Panc1 (cell line): ENCODE data around the gene SLC25A52. TPM values are rescaled to one million over a fixed set of nuclear protein-coding genes. Genes with fewer than 3 reads are reported as not detected.

ENCODE experiments used
- ATAC-seq: fragments of 200-7000 bp; cut with Tn5 transposase; 2 replicates; pipeline ENCODE4 v1.9.1; 2020; ENCODE audit warnings: mild to moderate bottlenecking, moderate library complexity
- BruUV-seq: library from RNA; stranded (reverse); fragments of 400-500 nt; replicated peaks from 2 replicates; lab custom pipeline; 2021; lab: Mats Ljungman, UMichigan
- CTCF ChIA-PET: fragments of 300-600 bp; sonication (Branson Sonifier 250); formaldehyde crosslinking; loops from one replicate; lab custom pipeline; 2022; ENCODE audit warnings: antibody characterized with exemption; lab: Charles Lee
- POLR2A ChIA-PET: fragments of 300-600 bp; sonication (Branson Sonifier 250); formaldehyde crosslinking; loops from one replicate; lab custom pipeline; 2022; ENCODE audit warnings: antibody characterized with exemption; lab: Charles Lee
- DNase-seq: peaks from one replicate; pipeline ENCODE4 v3.0.0-alpha.2; 2010; ENCODE audit warnings: low read depth, low spot score
- H3K27ac ChIP-seq: 2 replicates; pipeline ENCODE4 v1.5.1; 2011; ENCODE audit warnings: mild to moderate bottlenecking, low read length, inconsistent platforms
- H3K27me3 ChIP-seq: fragments of 200-500 bp; sonication (Bioruptor generic); 2 replicates; pipeline ENCODE4 v1.6.0; 2014; ENCODE audit warnings: low read length, inconsistent platforms; ENCODE audit not compliant: control insufficient read depth, insufficient read depth
- H3K36me3 ChIP-seq: fragments of 200-500 bp; sonication (Bioruptor generic); 2 replicates; pipeline ENCODE4 v1.5.1; 2014; ENCODE audit warnings: inconsistent platforms, mild to moderate bottlenecking, low read length, moderate library complexity; ENCODE audit not compliant: control insufficient read depth, insufficient read depth
- H3K4me1 ChIP-seq: 2 replicates; pipeline ENCODE4 v1.5.1; 2011; ENCODE audit warnings: inconsistent platforms, mild to moderate bottlenecking, low read length, moderate library complexity; ENCODE audit not compliant: control insufficient read depth, insufficient read depth
- H3K4me3 ChIP-seq, 2 experiments: 2 replicates each; pipeline ENCODE4 v1.5.1; 2011 to 2012; ENCODE audit warnings: low read depth in 2 of 2, low read length in 2 of 2, mild to moderate bottlenecking in 2 of 2, inconsistent platforms in 1 of 2, moderate library complexity in 1 of 2
- H3K9me3 ChIP-seq: fragments of 200-500 bp; sonication (Bioruptor generic); 2 replicates; pipeline ENCODE4 v1.5.1; 2014; ENCODE audit warnings: low read depth, mild to moderate bottlenecking, inconsistent platforms, low read length, moderate library complexity; ENCODE audit not compliant: control insufficient read depth, insufficient read depth
- POLR2AphosphoS5 ChIP-seq: IDR thresholded peaks from 2 replicates; pipeline ENCODE4 v1.6.1; 2012; ENCODE audit warnings: mild to moderate bottlenecking, low read depth, low read length, moderate library complexity
- SIN3A ChIP-seq: IDR thresholded peaks from 2 replicates; pipeline ENCODE4 v1.6.1; 2012; ENCODE audit warnings: low read depth, mild to moderate bottlenecking, low read length, moderate library complexity, borderline replicate concordance; ENCODE audit not compliant: insufficient read depth
- TCF7L2 ChIP-seq: IDR thresholded peaks from 2 replicates; pipeline ENCODE4 v1.6.1; 2011; ENCODE audit warnings: mild to moderate bottlenecking, low read depth, low read length, inconsistent platforms
- in situ Hi-C: cut with HindIII; loops from 2 replicates; pipeline ENCODE4 v1.10.0; 2016; ENCODE audit warnings: low sequenced_read_pairs, low pct_unique_long_range_greater_than_20kb
- intact Hi-C: fragments of 100-400 bp; cut with micrococcal nuclease; formaldehyde crosslinking; loops from one replicate; pipeline ENCODE4 v1.10.0; 2022; ENCODE audit not compliant: unreplicated experiment
- total RNA-seq: library from RNA; stranded (reverse); gene quantifications from one replicate; pipeline ENCODE4 v1.2.1, GENCODE V29; 2021; ENCODE audit not compliant: unreplicated experiment
- TF ChIP-seq, protein P1 (sequence below): fragments of 450-650 bp; IDR thresholded peaks from 2 replicates; pipeline ENCODE4 v1.5.1; 2017; ENCODE audit warnings: mild to moderate bottlenecking
- TF ChIP-seq, protein P2 (sequence below), 2 experiments: IDR thresholded peaks; 2 replicates each; pipeline ENCODE4 v1.6.1; 2011 to 2012; ENCODE audit warnings: low read depth in 2 of 2, control low read depth in 1 of 2, low read length in 1 of 2, mild to moderate bottlenecking in 1 of 2, moderate library complexity in 1 of 2; ENCODE audit not compliant: insufficient read depth in 1 of 2

Gene SLC25A52
- total RNA-seq, 1 experiment from 2014 or later, result not detected

DNA sequence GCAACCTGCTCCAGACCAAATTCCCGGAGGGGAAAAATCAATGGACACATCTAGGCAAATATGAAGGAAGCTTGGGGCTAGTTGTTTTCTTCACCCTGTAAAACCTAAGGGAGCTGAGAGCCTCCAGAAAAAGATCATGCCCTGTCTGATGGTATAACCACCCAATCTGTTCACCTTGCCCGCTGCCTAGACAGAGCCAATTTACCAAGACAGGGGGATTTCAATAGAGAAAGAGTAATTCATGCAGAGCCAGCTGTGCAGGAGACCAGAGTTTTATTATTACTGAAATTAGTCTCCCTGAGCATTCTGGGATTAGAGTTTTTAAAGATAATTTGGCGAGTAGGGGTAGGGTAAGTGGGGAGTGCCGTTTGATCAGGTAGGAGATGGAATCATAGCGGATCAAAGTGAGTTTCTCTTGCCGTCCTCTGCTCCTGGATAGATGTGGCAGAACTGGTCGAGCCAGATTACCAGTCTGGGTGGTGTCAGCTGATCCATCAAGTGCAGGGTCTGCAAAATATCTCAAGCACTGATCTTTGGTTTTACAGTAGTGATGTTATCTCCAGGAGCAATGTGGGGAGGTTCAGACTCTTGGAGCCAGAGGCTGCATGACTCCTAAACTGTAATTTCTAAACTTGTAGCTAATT, 41.2 kb downstream of the SLC25A52 start:
- Histone ChIP-seq H3K27ac (no peak overlapping the region), H3K4me1 (no peaks in the 10 kb centered on the region; the same call in 1 of the 2 replicates), H3K9me3 (no peaks in the 10 kb centered on the region), H3K27me3 (no peaks in the 10 kb centered on the region), H3K36me3 (no peaks in the 10 kb centered on the region), H3K4me3 (no peak overlapping the region)
- TF ChIP-seq SIN3A (no peak), POLR2AphosphoS5 (no peak), TCF7L2 (no peak)
- TF ChIP-seq, protein P1, sequence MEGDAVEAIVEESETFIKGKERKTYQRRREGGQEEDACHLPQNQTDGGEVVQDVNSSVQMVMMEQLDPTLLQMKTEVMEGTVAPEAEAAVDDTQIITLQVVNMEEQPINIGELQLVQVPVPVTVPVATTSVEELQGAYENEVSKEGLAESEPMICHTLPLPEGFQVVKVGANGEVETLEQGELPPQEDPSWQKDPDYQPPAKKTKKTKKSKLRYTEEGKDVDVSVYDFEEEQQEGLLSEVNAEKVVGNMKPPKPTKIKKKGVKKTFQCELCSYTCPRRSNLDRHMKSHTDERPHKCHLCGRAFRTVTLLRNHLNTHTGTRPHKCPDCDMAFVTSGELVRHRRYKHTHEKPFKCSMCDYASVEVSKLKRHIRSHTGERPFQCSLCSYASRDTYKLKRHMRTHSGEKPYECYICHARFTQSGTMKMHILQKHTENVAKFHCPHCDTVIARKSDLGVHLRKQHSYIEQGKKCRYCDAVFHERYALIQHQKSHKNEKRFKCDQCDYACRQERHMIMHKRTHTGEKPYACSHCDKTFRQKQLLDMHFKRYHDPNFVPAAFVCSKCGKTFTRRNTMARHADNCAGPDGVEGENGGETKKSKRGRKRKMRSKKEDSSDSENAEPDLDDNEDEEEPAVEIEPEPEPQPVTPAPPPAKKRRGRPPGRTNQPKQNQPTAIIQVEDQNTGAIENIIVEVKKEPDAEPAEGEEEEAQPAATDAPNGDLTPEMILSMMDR, result no peak
- TF ChIP-seq, protein P2, sequence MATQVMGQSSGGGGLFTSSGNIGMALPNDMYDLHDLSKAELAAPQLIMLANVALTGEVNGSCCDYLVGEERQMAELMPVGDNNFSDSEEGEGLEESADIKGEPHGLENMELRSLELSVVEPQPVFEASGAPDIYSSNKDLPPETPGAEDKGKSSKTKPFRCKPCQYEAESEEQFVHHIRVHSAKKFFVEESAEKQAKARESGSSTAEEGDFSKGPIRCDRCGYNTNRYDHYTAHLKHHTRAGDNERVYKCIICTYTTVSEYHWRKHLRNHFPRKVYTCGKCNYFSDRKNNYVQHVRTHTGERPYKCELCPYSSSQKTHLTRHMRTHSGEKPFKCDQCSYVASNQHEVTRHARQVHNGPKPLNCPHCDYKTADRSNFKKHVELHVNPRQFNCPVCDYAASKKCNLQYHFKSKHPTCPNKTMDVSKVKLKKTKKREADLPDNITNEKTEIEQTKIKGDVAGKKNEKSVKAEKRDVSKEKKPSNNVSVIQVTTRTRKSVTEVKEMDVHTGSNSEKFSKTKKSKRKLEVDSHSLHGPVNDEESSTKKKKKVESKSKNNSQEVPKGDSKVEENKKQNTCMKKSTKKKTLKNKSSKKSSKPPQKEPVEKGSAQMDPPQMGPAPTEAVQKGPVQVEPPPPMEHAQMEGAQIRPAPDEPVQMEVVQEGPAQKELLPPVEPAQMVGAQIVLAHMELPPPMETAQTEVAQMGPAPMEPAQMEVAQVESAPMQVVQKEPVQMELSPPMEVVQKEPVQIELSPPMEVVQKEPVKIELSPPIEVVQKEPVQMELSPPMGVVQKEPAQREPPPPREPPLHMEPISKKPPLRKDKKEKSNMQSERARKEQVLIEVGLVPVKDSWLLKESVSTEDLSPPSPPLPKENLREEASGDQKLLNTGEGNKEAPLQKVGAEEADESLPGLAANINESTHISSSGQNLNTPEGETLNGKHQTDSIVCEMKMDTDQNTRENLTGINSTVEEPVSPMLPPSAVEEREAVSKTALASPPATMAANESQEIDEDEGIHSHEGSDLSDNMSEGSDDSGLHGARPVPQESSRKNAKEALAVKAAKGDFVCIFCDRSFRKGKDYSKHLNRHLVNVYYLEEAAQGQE (IDR thresholded peaks at IDR 0.05; ENCODE audit: insufficient read depth in 1 of 2, low read depth in 2 of 2, low read length in 1 of 2), result no peak
- no peak for ATAC-seq
- intact Hi-C loops, result no loop called here
- no peak for DNase-seq
- in situ Hi-C loops, result no loop called here
- CTCF ChIA-PET, result interaction anchor here (0.6 kb wide), 1 partner anchor 756 kb away, joined by 7 read pairs; no protein-coding TSS in a partner anchor
- POLR2A ChIA-PET, result interaction anchor here (0.6 kb wide), 1 partner anchor 493 kb away, joined by 5 read pairs; no protein-coding TSS in a partner anchor
- no TSS peak for BruUV-seq

DNA sequence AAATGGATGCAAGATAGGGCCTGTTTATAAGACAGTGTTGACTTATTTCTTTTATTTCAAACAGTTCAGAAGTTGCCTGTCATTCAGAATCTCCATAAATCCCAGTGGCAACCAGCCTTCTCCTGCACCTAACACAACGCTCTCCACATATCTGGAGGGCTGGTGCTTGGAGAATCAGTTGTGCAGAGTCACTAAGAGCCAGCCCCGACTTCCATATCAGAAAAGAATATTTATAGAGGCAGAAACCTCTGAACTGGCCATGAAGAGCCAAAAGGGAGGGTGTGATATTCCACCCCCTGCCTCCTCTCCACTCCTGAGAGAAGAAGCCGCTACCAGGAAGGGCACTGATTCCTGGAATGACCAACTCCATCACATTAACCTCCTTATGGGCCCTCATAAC, 42.3 kb downstream of the SLC25A52 start:
- ChIA-PET CTCF (interaction anchor here (0.6 kb wide), 1 partner anchor 138 kb away, joined by 3 read pairs; no protein-coding TSS in a partner anchor), POLR2A (no interaction called here)
- ATAC-seq (no peak), DNase-seq (no peak)
- Histone ChIP-seq H3K27me3 (no peaks in the 10 kb centered on the region), H3K4me3 (no peak overlapping the region), H3K36me3 (no peaks in the 10 kb centered on the region), H3K9me3 (no peaks in the 10 kb centered on the region), H3K4me1 (no peaks in the 10 kb centered on the region; the same call in 1 of the 2 replicates), H3K27ac (no peak overlapping the region)
- intact Hi-C loops (no loop called here), in situ Hi-C loops (no loop called here)
- TF ChIP-seq, protein P1, result no peak
- TF ChIP-seq, protein P2 (IDR thresholded peaks at IDR 0.05; ENCODE audit: insufficient read depth in 1 of 2, low read depth in 2 of 2, low read length in 1 of 2), result no peak
- TF ChIP-seq POLR2AphosphoS5 (no peak), TCF7L2 (no peak), SIN3A (no peak)
- BruUV-seq, result no TSS peak
